Heart left ventricle (tissue), 13 donors: ENCODE measurements around the gene ZIC2.
"Not testable (repeated sequence)": the region's sequence is repeated elsewhere in the genome, so short reads cannot be mapped to it uniquely, and the experiment has no call there.

Experiments used
- POLR2A ChIP-seq, 2 donors: fragments of 450-650 bp; IDR thresholded peaks; one replicate each; pipeline ENCODE4 v1.6.1; 2017; ENCODE audit warnings: antibody characterized with exemption in 2 of 2, mild to moderate bottlenecking in 2 of 2, moderate library complexity in 2 of 2
- TF ChIP-seq, protein P1 (sequence below), 12 donors: fragments of 200-600 bp; sonication (generic) in 4 of 12; IDR thresholded peaks; one replicate each; pipeline versions ENCODE4 v1.5.0 to v1.8.0; 2018 to 2022; ENCODE audit warnings: antibody characterized with exemption in 12 of 12, mild to moderate bottlenecking in 5 of 12
- donor health status: ischemic (EF 13 %, LVEDD 7.1; RV severe dilation, severe dysfunction).
- donor health status: DM: no; HTN: yes; CAD: no.
- donor health status: DM: no; HTN: no; CAD: no.
- donor health status: ischemic (EF 25% LVEDD 6.9; RV normal size, moderate dysfunction).
- donor health status: ischemic (EF 25% LVEDD 5.7; RV mildly dilated, moderate dysfunction).
- donor health status: ischemic (EF 35%, LVEDD 5.7; RV mildly dilated, moderate dysfunction).
- donor health status: nonischemic (EF 11% LVEDD 7.7; RV severe dilation, severe dysfunction).
- donor health status: DM: yes; HTN: yes; CAD: no.
- donor health status: PGD.
- donor health status: ischemic (EF 29% LVEDD 5.4; RV normal size, mild dysfunction).
- donor health status: nonischemic (EF 23%, LVEDD 6.1; RV moderate dilation, normal function).

DNA sequence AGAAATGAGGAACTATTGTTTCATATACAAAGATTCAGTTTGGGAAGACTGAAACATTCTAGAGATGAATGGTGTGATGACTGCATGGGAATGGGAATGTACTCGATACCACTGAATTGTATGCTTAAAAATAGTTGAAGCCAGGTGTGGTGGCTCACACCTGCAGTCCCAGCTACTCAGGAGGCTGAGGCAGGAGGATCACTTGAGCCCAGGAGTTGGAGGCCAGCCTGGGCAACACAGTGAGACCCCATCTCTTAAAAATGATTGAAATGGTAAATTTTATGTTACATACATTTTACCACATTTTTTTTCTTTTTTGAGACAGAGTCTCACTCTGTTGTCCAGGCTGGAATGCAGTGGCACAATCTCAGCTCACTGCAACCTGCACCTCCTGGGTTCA is 29.9 kb upstream of the ZIC2 start:
- TF ChIP-seq, protein P1, sequence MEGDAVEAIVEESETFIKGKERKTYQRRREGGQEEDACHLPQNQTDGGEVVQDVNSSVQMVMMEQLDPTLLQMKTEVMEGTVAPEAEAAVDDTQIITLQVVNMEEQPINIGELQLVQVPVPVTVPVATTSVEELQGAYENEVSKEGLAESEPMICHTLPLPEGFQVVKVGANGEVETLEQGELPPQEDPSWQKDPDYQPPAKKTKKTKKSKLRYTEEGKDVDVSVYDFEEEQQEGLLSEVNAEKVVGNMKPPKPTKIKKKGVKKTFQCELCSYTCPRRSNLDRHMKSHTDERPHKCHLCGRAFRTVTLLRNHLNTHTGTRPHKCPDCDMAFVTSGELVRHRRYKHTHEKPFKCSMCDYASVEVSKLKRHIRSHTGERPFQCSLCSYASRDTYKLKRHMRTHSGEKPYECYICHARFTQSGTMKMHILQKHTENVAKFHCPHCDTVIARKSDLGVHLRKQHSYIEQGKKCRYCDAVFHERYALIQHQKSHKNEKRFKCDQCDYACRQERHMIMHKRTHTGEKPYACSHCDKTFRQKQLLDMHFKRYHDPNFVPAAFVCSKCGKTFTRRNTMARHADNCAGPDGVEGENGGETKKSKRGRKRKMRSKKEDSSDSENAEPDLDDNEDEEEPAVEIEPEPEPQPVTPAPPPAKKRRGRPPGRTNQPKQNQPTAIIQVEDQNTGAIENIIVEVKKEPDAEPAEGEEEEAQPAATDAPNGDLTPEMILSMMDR (IDR thresholded peaks at IDR 0.05): not testable (repeated sequence)
- not testable (repeated sequence) for TF ChIP-seq POLR2A (IDR thresholded peaks at IDR 0.05)
